ENCODE data around the gene GSG1. TPM values are rescaled to one million over a fixed set of nuclear protein-coding genes. Genes with fewer than 3 reads are reported as not detected.

Gene GSG1
- total and polyA plus RNA-seq, 7 donors: not detected

- Histone ChIP-seq H3K27ac (no peak overlapping the region), H3K27me3 (no peaks in the 10 kb centered on the region), H3K4me1 (peaks cover 0 to 2% (median 0%) of the 10 kb centered on the region in 4 donors), H3K9me3 (no peaks in the 10 kb centered on the region), H3K4me3 (no peak overlapping the region), H3K36me3 (peaks cover 0 to 38% (median 2%) of the 10 kb centered on the region in 4 donors)
- WGBS, 2 donors: 80 to 83% methylated on average over 10 of the region's 10 CpGs
- TF ChIP-seq POLR2A (IDR thresholded peaks at IDR 0.05): no peak
- TF ChIP-seq POLR2AphosphoS5 (IDR thresholded peaks at IDR 0.05): no peak
- TF ChIP-seq EP300 (IDR thresholded peaks at IDR 0.05): no peak
- DNase-seq: no peak
- intact Hi-C loops (cut with DNase I): no loop called here
These were observed 31.9 kb downstream of the GSG1 start for GRCh38 chr12:13071305-13072280.

- Histone ChIP-seq H3K4me3 (no peak overlapping the region), H3K27me3 (no peaks in the 10 kb centered on the region), H3K36me3 (peaks cover 0 to 29% (median 2%) of the 10 kb centered on the region in 4 donors), H3K27ac (no peak overlapping the region), H3K9me3 (no peaks in the 10 kb centered on the region), H3K4me1 (peaks cover 0 to 14% (median 11%) of the 10 kb centered on the region in 4 donors)
- no peak for TF ChIP-seq CTCF (IDR thresholded peaks at IDR 0.05)
- no peak for TF ChIP-seq EP300 (IDR thresholded peaks at IDR 0.05)
- no peak for TF ChIP-seq POLR2AphosphoS5 (IDR thresholded peaks at IDR 0.05)
- TF ChIP-seq POLR2A (IDR thresholded peaks at IDR 0.05): no peak
- 88 to 94% methylated on average over 6 of the region's 6 CpGs for WGBS, 2 donors
- intact Hi-C loops (cut with DNase I): no loop called here
- DNase-seq: no peak
These were observed 34.1 kb downstream of the GSG1 start for GRCh38 chr12:13069380-13069779.

GRCh38 chr12:13067322-13067721 lies 36.1 kb downstream of the GSG1 start:
- intact Hi-C loops (cut with DNase I): no loop called here
- DNase-seq: no peak
- Histone ChIP-seq H3K36me3 (peaks cover 0 to 29% (median 2%) of the 10 kb centered on the region in 4 donors), H3K27me3 (no peaks in the 10 kb centered on the region), H3K9me3 (no peaks in the 10 kb centered on the region), H3K4me3 (no peak overlapping the region), H3K27ac (no peak overlapping the region), H3K4me1 (peaks cover 0 to 14% (median 11%) of the 10 kb centered on the region in 4 donors)
- TF ChIP-seq EP300 (IDR thresholded peaks at IDR 0.05): no peak
- TF ChIP-seq POLR2A (IDR thresholded peaks at IDR 0.05): no peak
- no peak for TF ChIP-seq CTCF (IDR thresholded peaks at IDR 0.05)
- TF ChIP-seq POLR2AphosphoS5 (IDR thresholded peaks at IDR 0.05): no peak
- WGBS, 2 donors: 82 to 91% methylated on average over 1 of the region's 1 CpG

GRCh38 chr12:13066459-13066858 lies 37.0 kb downstream of the GSG1 start:
- TF ChIP-seq CTCF (IDR thresholded peaks at IDR 0.05) (no peak), POLR2A (IDR thresholded peaks at IDR 0.05) (no peak), EP300 (IDR thresholded peaks at IDR 0.05) (no peak), POLR2AphosphoS5 (IDR thresholded peaks at IDR 0.05) (no peak)
- 86 to 91% methylated on average over 7 of the region's 7 CpGs for WGBS, 2 donors
- H3K27ac ChIP-seq: no peak overlapping the region
- no peaks in the 10 kb centered on the region for H3K27me3 ChIP-seq
- no peak overlapping the region for H3K4me3 ChIP-seq
- intact Hi-C loops (cut with DNase I): no loop called here
- DNase-seq: no peak
- peaks cover 0 to 14% (median 11%) of the 10 kb centered on the region in 4 donors for H3K4me1 ChIP-seq
- H3K36me3 ChIP-seq: peaks cover 0 to 36% (median 2%) of the 10 kb centered on the region in 4 donors
- H3K9me3 ChIP-seq: no peaks in the 10 kb centered on the region

GRCh38 chr12:13066014-13066413 lies 37.5 kb downstream of the GSG1 start:
- Histone ChIP-seq H3K27me3 (no peaks in the 10 kb centered on the region), H3K27ac (no peak overlapping the region), H3K36me3 (peaks cover 0 to 32% (median 2%) of the 10 kb centered on the region in 4 donors), H3K4me1 (peaks cover 0 to 14% (median 11%) of the 10 kb centered on the region in 4 donors), H3K9me3 (no peaks in the 10 kb centered on the region), H3K4me3 (no peak overlapping the region)
- WGBS, 2 donors: 79 to 87% methylated on average over 2 of the region's 2 CpGs
- intact Hi-C loops (cut with DNase I): no loop called here
- no peak for DNase-seq
- TF ChIP-seq POLR2AphosphoS5 (IDR thresholded peaks at IDR 0.05) (peak in 1 of 4 donors; percentile 51), POLR2A (IDR thresholded peaks at IDR 0.05) (no peak)

Data from sigmoid colon (tissue), 7 donors.